ENCODE results near the gene PLEKHF1. TPM values are rescaled to one million over a fixed set of nuclear protein-coding genes. Genes with fewer than 3 reads are reported as not detected.

Gene PLEKHF1
- polyA plus RNA-seq, 3 donors = 0.11 to 0.29 (median 0.26) TPM

GRCh38 chr19:29663861-29664752 is 1.2 kb upstream of the PLEKHF1 start:
- intact Hi-C loops (cut with micrococcal nuclease) = no loop called here
- H2AFZ ChIP-seq (ENCODE audit: insufficient read depth, low read depth, low read length, poor library complexity, severe bottlenecking) = peak overlapping the region; percentile 91

More at GRCh38 chr19:29663861-29664752, 1.2 kb upstream of the PLEKHF1 start:
- Histone ChIP-seq H3K4me3 (replicated peaks in 1 of 3; ENCODE audit: low read depth in 2 of 3, low read length in 3 of 3) (no peak overlapping the region), H3K79me2 (ENCODE audit: insufficient read depth, low read length) (no peaks in the 10 kb centered on the region), H3K36me3 (replicated peaks in 1 of 2; ENCODE audit: control insufficient read depth in 1 of 2, insufficient read depth in 2 of 2, low read length in 2 of 2) (no peaks in the 10 kb centered on the region), H3K4me1 (ENCODE audit: control insufficient read depth in 1 of 2, insufficient read depth in 2 of 2, low read length in 2 of 2) (peaks cover 10 to 16% of the 10 kb centered on the region in 2 donors), H3K9me3 (replicated peaks in 1 of 2; ENCODE audit: control insufficient read depth in 1 of 2, insufficient read depth in 1 of 2, low read length in 2 of 2) (no peaks in the 10 kb centered on the region), H4K20me1 (ENCODE audit: insufficient read depth, low read length) (no peaks in the 10 kb centered on the region), H3K27ac (ENCODE audit: low read depth in 1 of 2, low read length in 2 of 2) (no peak overlapping the region), H3K4me2 (replicated peaks; ENCODE audit: extremely low read depth, low read length, poor library complexity, severe bottlenecking) (peak overlapping the region; percentile 98), H3K9ac (ENCODE audit: insufficient read depth, low read length, poor library complexity, severe bottlenecking) (no peak overlapping the region), H3K27me3 (ENCODE audit: control insufficient read depth in 2 of 2, insufficient read depth in 2 of 2, low read length in 2 of 2) (peaks cover 0 to 11% of the 10 kb centered on the region in 2 donors)
- Mint-ChIP-seq H3K9me3 (peaks cover 0 to 2% (median 0%) of the 10 kb centered on the region in 7 donors), H3K4me3 (peak overlapping the region; percentile 21 to 86), H3K27me3 (ENCODE audit: low read depth in 3 of 3) (peaks cover 3 to 24% (median 12%) of the 10 kb centered on the region in 3 donors), H3K27ac (peak overlapping the region in 4 of 7 donors; percentile 11 to 66 (median 20)), H3K4me1 (peaks cover 20% of the 10 kb centered on the region), H3K36me3 (no peaks in the 10 kb centered on the region)
- no peak for TF ChIP-seq CTCF (IDR thresholded peaks at IDR 0.05)
- DNase-seq = no peak
- WGBS (ENCODE audit: insufficient coverage) = 98% methylated on average over 11 of the region's 19 CpGs
